Stimulated activated CD8-positive, alpha-beta memory T cell treated with anti-CD3 and anti-CD28 coated beads, Interleukin-12 subunit alpha, Interleukin-12 subunit beta, amount 100 ng/mL, for 4 hours (primary cell): ENCODE results near the gene C2CD3.
"Not testable (repeated sequence)": the region's sequence is repeated elsewhere in the genome, so short reads cannot be mapped to it uniquely, and the experiment has no call there.

ENCODE experiments used
- DNase-seq: peaks from one replicate; pipeline ENCODE4 v3.0.0-alpha.2; 2020; ENCODE audit warnings: low read depth

The C2CD3 gene

DNA sequence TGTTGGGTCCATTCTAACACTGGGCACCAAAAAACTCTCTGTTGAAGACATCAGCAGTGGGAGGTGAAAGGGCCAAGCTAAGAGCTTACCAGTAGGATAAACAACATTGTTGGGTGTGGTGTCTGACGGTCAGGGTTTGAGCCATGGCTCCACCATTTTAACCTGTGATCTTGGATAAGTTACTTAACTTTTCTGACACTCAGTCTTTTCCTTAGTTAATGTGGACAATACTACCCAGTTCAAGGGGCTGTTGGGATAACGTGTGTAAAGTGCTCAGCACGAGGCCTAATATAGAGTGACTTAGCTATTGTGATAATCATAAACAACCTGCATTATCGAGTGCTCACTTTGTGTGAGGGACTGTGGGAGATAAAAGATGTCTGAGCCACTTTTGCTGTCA, 168.0 kb downstream of the C2CD3 start:
- no peak for DNase-seq

DNA sequence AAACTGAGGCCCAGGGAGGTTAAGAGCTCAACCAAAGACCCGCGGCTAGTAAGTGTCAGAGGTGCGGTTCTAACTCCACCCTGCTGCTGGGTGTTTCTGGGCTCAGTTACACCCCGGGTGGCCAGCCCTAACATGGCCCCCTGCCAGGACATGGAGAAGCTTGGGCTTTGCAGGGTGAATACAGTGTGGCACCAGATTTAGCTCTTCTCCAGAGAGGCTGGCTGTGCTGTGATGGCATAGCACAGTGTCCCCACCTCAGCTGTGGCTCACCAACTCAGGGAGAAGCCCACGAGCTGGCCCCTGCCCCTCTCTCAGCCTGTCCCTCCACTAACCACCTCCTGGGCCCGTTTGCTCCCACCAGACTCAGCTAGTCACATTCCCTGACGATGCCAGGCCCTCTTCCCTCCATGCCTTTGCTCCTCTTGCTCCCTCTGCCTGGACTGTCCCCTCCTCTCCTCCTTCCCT, 168.9 kb downstream of the C2CD3 start:
- no peak for DNase-seq

DNA sequence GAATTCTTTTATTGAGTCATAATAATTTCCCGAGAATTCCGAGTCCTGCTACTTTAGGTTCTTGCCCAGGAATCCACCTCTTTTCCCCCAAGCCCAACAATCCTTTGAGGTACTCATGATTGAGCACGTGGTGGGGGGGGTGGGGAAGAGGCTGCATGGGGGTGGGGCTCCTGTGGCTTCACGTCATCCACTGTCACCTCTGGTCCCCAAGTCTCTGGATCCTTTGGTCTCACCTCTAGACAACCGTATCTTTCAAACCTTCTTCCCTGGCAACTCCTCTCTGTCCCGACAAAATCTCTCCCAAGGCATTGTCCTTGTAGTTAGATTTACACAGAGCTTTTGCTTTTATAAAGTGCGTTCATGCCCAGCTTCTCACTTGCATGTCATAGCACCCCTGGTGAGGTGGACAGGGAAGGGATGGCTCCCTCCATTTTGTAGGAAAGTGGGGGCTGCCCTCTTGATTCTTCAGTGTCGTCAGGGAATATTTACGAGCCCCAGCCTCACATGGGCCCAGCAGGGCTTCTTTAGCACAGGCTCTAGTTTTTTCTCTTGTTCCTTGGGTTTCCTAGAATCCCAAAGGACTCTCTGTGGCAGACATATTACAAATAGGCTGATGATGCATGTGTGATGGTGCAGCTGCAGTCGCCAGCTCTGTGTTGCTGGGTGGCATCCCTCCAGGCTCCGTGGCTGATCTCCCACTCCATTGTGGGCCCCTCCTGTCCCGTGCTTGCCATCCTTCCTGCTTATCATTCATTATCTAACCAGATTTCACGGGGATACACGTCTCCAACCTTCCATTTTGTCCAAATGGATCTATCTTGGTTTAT, 170.3 kb downstream of the C2CD3 start:
- no peak for DNase-seq

DNA sequence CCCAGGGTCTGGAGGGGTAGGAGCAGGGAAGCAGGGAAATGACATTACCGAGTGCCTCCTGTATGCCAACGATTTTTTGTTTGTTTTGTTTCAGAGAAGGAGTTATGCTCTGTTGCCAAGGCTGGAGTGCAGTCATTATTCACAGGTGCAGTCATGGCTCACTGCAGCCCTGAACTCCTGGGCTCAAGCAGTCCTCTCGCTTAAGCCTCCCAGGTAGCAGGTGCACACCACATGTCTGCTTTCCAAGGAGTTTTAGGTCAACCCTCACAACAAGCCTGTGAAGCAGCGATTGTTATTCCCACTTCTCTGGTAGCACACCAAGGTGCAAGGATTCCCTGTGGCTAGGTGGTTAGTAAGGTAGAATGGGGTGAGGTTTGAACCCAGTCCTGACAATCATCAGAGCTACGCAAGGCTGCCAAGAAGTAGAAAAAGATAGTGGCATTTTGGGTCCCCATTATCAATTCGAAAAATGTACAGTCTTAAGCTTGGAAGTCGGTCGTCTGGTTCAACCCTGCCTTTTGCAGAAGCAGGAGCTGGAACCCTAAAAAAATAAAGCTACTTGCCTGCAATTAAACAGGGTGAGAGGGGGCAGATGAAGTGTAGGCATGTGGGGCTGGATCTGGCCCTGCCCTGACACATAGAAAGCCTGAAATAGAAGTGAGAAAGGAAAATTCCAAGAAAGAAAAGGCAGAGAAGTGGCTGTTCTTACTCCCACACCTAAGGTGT, 171.1 kb downstream of the C2CD3 start:
- no peak for DNase-seq

DNA sequence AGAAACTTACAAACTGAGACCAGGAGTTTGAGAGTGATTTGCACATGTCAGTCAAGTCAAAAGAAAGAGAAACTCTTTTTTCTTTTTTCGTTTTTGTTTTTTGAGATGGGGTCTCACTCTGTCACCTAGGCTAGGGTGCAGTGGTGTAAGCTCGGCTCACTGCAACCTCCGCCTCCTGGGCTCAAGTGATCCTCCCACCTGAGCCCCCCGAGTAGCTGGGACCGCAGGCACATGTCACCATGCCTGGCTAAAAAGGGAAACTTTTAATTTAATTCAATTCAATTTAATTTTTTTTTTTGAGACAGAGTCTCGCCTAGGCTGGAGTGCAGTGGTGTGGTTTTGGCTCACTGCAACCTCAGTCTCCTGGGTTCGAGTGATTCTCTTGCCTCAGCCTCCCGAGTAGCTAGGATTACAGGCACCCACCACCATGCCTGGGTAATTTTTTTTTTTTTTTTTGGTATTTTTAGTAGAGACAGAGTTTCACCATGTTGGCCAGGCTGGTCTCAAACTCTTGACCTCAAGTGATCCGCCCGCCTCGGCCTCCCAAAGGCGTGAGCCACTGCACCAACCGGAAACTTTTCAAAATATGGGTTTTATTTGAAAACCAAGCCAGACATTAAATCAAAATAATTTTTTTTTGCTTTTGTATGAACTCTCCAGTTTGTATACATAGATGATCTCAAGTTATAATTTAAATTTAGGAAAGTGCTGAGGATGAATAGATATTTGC, 171.8 kb downstream of the C2CD3 start:
- DNase-seq: no peak

DNA sequence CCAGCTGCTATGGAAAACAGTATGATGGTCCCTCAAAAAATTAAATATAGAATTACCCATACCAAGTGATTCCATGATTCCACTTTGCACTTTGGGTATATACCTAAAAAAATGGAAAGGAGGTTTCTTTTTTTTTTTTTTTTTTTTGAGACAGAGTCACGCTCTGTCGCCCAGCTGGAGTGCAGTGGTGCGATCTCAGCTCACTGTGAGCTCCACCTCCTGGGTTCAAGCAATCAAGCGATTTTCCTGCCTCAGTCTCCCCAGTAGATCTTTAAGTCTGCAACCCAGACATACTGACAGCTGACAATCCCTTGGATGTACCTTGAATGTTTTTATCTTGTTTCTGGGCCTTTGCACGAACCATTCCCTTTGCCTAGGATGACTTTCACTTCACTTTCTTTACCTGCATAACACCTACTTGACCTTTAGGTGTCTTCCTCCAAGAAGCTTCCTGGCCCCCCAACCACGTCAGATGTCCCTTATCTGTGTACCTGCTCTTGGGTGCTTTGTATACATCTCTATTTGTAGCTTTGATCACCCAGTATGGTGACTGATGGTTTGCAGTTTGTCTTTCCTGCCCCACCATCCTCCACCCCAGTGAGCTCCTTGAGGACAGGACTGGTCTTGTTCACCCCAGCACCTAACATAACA, 173.6 kb downstream of the C2CD3 start:
- DNase-seq: no peak

DNA sequence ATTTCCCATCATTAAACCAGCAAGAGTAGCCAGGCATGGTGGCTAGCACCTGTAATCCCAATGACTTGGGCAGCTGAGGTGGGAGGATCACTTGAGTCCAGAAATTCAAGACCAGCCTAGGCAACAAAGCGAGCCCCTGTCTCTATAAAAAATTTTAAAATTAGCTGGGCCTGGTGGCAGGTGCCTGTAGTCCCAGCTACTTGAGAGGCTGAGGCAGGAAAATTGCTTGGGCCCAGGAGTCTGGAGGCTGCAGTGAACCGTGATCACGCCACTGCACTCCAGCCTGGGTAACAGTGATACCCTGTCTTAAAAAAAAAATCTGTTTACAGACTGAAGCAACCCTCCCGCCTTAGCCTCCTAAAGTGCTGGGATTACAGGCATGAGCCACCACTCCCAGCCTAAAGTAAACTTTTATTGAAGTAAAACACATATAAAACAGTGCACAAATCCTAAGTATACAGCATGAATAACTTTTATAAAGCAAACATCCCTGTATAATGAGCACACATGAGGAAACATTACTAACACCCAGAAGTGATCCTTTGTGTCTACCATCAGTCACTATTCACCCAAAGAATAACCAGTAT, 174.5 kb downstream of the C2CD3 start:
- no peak for DNase-seq

DNA sequence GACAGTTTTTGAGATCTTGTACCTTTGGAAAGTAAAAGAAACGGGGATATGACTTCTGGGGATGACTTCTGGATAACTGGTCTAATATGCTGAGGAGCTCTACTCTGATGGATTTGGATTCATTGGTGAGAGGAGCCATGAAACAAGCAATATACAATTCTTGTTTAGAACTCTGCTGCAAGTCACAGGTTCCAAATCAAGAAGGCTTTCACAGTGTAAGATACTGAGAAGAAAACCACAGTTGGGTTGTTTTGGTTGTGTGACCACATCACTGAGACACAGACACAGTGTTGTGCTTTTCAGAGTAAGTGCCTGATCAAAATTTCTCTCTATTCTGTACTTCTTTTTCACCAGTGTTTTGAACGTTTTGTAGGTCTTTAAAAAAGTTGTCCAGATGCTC, 175.1 kb downstream of the C2CD3 start:
- no peak for DNase-seq

DNA sequence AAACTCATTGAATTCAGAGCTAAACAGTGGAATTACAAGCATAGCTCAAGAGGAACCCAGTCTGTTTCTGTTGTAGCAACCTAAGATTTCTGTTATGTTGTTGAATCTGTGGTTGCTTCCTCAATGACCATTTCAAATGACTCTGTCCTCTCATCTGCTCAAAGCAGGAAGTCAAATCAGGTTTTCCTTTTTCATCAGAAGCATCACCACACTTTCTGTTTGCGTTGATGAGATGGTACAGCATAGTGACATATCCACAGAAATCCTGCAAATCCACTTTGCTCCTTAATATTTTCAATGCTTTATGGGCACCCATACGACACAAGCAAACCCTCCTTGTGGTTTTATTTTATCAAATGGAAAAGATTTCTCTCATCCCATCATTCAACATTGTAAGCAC, 175.6 kb downstream of the C2CD3 start:
- no peak for DNase-seq

DNA sequence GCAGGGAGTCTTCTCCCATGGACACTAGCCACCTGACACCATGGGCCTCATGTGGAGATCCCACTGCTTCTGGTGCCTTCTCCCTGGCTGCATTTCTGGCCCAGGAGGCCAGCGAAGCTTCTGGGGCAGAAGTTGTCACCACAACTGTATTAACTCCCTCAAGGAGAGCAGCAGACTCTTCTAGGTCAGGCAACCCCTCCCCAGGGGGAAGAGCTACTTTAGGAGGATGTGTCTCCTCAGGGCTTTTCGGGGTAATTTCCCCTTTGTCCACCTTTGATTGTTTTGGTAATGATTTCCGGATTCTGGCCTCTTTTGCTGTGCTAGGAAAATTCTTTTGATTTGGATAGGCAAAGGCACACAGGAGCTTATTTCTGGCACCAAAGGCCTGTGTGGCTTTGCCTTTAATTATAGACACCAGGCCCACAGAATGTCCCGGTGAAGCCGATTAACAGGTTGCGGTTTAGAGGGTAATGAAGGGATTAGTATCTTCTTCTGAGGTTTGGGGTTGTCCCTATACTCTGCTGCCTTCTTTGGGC, 179.3 kb downstream of the C2CD3 start:
- no peak for DNase-seq

DNA sequence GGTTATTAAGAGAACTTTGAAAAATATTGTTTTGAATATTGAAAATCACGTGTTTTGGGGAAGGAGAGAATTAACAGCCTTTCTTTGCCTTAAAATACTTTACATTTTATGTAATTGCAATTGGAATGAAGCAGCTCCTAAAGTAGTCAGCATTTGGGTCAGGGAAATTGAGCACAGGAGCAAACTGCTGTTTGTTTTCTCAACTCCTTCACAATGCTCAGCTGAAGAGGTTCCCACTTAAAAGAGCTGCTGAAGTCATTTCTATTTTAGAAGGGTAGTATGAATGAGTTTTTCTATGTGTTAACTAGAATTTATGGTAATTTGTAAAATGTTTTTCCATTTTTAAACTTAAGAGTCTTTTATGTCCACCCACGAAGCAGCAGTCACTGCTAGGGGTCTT, 180.1 kb downstream of the C2CD3 start:
- no peak for DNase-seq

DNA sequence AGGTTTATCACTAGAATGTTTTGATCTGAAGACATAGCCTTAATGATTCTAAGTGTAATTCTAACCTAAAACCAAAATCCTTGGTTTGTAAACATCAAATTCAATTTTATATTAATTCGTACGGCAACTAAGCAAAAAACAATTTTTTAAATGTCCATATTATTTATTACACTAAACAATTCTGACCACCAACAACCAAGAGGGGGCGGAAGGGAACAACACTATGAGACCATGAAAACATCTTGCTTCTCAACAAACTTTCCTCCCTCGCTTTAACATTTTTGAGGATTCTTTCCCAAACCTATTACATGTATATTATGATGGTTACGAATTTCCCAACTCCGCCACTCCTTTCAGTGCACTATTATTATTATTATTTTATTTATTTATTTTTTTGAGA, 181.6 kb downstream of the C2CD3 start:
- no peak for DNase-seq

DNA sequence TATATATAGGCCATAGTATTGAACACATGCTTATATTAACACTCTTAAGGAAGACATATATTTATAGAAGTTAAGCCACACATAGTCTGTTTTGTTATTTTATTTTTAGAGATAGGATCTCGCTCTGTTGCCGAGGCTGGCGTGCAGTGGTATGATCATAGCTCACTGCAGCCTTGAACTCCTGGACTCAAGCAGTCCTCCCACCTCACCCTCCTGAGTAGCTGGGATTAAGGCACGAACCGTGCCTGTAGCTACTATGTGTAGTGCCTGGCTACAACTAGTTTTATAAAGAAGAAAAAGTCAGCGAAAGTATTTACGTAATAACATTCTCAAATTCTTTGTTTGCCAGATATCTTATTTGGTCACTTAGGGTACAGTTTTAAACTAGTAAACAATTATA, 182.6 kb downstream of the C2CD3 start:
- no peak for DNase-seq

DNA sequence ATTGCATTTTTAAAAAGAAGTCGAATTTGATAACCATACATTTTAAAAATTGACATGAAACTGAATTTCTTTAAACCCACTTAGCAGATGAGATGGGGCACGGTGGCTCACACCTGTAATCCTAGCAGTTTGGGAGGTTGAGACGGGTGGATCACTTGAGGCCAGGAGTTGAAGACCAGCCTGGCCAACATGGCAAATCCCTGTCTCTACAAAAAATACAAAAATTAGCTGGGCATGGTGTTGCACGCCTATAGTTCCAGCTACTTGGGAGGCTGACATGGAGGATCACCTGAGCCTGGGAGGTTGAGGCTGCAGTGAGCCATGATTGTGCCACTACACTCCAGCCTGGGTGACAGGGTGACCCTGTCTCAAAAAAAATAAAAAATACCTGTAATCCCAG, 185.1 kb downstream of the C2CD3 start:
- not testable (repeated sequence) for DNase-seq

DNA sequence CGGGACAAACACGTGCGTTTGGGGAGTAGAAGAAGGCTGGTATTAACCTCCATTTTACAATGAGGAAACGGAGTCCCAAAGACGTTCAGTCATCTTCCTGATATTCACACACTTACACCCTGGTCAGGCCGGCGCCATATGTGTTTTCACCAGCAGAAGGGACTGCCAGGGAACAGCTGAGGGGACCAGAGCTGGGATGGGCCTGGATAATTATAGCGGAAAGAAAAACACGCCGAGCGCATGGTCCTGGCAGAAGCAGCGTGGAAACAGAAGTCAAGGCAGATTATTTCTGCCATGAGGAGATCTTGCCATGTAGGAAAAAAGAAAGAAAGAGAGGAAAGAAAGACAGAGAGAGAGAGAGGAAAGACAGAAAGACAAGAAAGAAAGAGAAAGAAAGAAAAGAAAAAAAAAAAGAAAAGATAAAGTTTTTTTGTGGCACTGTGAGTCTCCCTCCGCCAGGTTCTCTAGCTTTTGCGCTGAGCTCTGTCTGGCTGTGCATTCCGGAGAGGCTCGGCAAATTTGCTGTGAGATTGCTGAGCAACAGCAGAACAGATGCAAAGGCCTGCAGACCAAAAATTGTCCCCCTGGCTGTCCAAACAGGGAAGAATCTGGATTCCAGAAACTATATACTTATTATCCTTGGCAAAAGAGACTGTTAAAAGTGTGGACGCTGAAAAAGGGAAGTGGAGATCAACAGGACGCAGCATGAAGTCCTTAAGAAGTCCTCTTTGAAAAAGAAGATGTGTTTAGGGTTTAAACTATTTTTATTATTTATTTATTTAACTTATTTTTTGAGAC, 186.9 kb downstream of the C2CD3 start:
- DNase-seq: no peak

DNA sequence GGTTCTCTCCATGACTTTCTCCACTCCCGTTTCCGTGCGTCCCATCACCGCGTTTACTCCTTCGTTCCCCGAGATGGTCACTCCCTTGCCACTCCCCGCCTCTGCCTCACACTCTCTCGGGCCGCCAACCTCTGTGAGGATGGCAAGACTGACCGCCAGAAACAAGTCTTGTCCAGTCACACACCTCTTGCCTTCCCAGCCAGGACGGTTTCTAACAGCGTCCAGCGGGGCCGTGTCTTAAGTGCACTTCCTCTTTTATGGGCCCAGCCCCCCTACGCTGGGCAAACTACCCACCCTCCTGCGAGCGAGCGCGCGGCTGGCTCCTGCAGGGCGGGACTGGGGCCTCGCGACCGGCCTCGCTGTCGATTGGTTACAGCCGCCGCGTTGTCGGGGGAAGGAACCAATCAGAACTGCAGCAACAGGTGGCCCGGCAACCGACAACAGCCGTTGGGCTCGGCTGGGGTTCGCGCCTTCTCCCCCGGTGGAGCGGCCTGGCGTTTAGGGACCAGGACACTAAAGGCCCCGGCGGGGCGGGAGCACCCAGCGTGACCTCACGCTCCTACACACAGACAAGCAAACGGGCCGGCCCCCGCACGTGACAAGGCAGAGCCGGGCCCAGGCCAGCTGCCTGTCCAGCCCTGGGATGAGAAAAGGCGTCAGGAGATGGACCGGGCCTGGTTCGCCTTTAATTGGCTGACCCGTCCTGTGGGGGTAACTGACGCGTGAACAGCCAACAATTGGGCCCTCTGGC, 187.6 kb downstream of the C2CD3 start:
- peak; percentile 86 for DNase-seq

DNA sequence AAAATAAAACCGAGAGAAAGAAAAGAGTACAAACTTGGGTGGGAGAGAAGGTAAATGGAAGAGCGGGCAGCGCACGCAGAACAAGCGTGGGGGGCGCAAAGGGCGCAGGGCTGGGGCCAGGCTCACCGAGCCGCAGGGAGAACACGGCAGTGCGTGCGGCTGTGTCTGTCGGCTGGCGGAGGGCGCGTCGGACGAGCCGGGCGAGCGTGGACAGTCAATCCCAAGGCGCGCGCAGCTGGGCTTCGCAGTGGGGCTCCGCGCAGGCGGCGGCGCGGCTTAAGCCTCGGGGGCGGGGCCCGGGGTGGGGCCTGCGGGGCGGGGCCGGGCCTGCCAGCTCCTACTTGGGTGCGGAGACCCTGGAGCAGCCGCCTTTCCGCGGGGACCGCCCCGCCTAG, 188.2 kb downstream of the C2CD3 start, which contains the start of gene UCP2:
UCP2 (minus strand) TSS at position 249 of the 395 bp plus-strand sequence. CDS start 4,465 bp downstream, outside the sequence.
- peak; percentile 73 for DNase-seq

DNA sequence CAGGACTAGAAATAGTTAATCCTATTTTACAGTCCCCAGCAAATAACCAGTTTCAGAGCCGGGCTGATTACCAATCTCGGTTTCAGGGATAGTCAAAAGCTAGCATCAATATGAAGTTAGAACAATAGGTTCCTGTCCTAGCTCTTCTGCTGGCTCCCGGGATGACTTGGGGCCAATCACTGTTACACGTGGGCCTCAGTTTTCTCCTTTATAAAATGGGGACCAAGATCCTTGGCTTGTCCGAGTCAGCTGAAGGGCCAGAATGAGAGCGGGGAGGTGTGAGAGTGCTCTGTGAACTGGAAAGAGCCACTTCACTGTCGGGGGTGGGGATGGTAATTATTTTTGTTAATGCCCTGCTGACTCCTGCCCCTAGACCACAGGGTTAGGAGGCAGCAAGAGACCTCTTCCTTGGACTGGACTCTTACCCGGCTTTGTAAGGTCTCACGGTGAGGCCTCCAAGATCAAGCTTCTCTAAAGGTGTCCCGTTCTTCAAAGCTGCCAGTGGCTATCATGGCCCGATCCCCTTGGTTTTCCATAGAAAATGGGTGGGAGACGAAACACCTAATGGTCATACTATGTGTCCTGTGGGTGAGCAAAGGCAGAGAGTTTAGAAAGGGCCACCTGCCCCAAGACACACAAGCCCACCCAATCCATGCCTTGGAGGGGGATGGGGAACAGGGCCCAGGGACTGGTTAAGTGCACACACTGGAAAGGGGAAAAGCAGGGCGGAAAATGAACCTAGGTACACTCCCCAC, 189.6 kb downstream of the C2CD3 start:
- DNase-seq: no peak
